Neural crest cell (in vitro differentiated cells): ENCODE results near the gene DPH6. TPM values are rescaled to one million over a fixed set of nuclear protein-coding genes. Genes with fewer than 3 reads are reported as not detected.

ENCODE experiments used
- DNase-seq: peaks from one replicate; pipeline ENCODE4 v3.0.0; 2021; ENCODE audit warnings: low read depth, mixed read lengths, low spot score
- H3K27ac Mint-ChIP-seq: one replicate; pipeline ENCODE4 v1.8.0; 2021; ENCODE audit warnings: mild to moderate bottlenecking, mixed read lengths; ENCODE audit not compliant: unreplicated experiment
- H3K27me3 Mint-ChIP-seq: 2 replicates; pipeline ENCODE4 v1.8.0; 2021; ENCODE audit warnings: low read depth, mild to moderate bottlenecking, mixed read lengths
- H3K36me3 Mint-ChIP-seq: 2 replicates; pipeline ENCODE4 v1.8.0; 2021; ENCODE audit warnings: low read depth, mild to moderate bottlenecking, mixed read lengths
- H3K4me1 Mint-ChIP-seq: 2 replicates; pipeline ENCODE4 v1.8.0; 2021; ENCODE audit warnings: mixed read lengths
- H3K4me3 Mint-ChIP-seq: one replicate; pipeline ENCODE4 v1.8.0; 2021; ENCODE audit warnings: mild to moderate bottlenecking, mixed read lengths
- H3K9me3 Mint-ChIP-seq: 2 replicates; pipeline ENCODE4 v1.8.0; 2021; ENCODE audit warnings: mixed read lengths
- total RNA-seq: library from RNA; stranded (reverse); gene quantifications from 2 replicates; pipeline ENCODE4 v1.2.1, GENCODE V29; 2021
- TF ChIP-seq, protein P1 (sequence below): fragments of 200-600 bp; sonication (generic); conservative IDR thresholded peaks from 2 replicates; pipeline ENCODE4 v1.5.0; 2021; ENCODE audit warnings: antibody characterized with exemption, mild to moderate bottlenecking

The DPH6 gene
- total RNA-seq, 1 donor from 2014 or later, result 20.1 TPM

DNA sequence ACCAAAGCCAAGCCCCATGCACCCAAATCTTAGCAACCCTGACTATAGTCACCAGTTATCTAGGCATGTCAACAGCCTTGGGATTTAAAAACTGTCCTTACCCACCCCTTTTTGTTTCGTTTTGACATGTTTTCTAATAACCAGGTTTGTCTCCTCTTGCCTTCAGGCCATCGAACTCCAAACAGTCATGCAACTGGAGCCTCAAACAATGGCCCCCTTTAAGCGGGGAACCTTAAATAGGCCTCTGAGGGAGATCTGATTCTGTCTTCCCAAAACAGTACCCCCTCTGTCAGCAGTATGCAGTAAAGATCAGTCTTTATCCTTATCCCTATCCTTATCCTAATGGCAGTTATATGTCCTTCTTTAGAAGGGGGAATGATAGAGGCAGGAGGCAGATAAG is 105.7 kb downstream of the DPH6 start:
- peaks cover 39% of the 10 kb centered on the region for H3K4me1 Mint-ChIP-seq
- peak overlapping the region; percentile 65 for H3K27ac Mint-ChIP-seq
- H3K9me3 Mint-ChIP-seq, result peaks cover 9% of the 10 kb centered on the region
- TF ChIP-seq, protein P1, sequence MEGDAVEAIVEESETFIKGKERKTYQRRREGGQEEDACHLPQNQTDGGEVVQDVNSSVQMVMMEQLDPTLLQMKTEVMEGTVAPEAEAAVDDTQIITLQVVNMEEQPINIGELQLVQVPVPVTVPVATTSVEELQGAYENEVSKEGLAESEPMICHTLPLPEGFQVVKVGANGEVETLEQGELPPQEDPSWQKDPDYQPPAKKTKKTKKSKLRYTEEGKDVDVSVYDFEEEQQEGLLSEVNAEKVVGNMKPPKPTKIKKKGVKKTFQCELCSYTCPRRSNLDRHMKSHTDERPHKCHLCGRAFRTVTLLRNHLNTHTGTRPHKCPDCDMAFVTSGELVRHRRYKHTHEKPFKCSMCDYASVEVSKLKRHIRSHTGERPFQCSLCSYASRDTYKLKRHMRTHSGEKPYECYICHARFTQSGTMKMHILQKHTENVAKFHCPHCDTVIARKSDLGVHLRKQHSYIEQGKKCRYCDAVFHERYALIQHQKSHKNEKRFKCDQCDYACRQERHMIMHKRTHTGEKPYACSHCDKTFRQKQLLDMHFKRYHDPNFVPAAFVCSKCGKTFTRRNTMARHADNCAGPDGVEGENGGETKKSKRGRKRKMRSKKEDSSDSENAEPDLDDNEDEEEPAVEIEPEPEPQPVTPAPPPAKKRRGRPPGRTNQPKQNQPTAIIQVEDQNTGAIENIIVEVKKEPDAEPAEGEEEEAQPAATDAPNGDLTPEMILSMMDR, result no peak
- H3K4me3 Mint-ChIP-seq, result peak overlapping the region; percentile 68
- no peaks in the 10 kb centered on the region for H3K27me3 Mint-ChIP-seq
- H3K36me3 Mint-ChIP-seq, result peaks cover 21% of the 10 kb centered on the region
- no peak for DNase-seq

DNA sequence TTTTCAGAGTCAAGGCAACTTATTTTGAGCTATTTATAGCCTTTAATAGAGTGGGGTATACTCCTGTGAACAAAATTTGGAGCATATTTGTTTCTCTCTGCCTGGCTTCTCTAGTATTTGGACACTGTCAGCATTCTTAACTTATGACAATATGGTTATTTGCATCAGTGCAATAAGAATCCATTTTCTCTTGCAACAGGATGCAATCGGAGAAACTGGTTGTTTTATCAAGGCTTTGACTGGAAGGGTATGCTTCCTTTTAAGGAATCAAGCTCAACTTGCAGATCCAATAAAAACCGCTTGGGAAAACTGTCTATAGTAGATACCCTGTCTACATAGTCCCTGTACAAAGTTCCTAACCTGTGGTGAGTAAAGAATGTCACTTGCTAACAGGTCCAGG is 106.7 kb downstream of the DPH6 start:
- Mint-ChIP-seq H3K27ac (no peak overlapping the region), H3K4me3 (no peak overlapping the region), H3K36me3 (peaks cover 24% of the 10 kb centered on the region), H3K27me3 (no peaks in the 10 kb centered on the region), H3K9me3 (peaks cover 11% of the 10 kb centered on the region), H3K4me1 (peaks cover 36% of the 10 kb centered on the region)
- TF ChIP-seq, protein P1, result no peak
- DNase-seq, result no peak

DNA sequence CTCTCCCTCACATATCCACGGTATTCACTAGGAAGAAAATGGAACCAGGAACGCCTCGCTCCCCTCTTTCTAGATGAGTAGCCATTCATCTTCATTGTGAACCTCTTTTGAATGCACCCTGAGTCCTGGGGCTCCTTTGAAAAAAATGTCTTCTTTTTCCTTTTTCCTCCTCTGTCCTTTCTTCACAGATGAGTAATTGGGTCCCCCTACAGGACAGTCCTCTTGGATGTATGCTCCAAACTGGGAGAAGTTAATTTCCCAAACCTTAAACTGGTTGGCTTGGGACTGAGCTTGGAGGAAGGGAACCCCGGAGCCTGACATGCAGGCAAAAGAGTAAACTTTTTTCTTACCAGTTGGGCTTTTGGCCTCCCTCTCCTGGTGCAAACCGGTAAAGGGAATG is 108.8 kb downstream of the DPH6 start:
- H3K27me3 Mint-ChIP-seq, result no peaks in the 10 kb centered on the region
- peaks cover 17% of the 10 kb centered on the region for H3K9me3 Mint-ChIP-seq
- H3K4me3 Mint-ChIP-seq, result no peak overlapping the region
- no peak for DNase-seq
- peaks cover 29% of the 10 kb centered on the region for H3K36me3 Mint-ChIP-seq
- H3K27ac Mint-ChIP-seq, result no peak overlapping the region
- peaks cover 35% of the 10 kb centered on the region for H3K4me1 Mint-ChIP-seq
- TF ChIP-seq, protein P1, result no peak

- peaks cover 20% of the 10 kb centered on the region for H3K9me3 Mint-ChIP-seq
- H3K4me1 Mint-ChIP-seq, result peaks cover 35% of the 10 kb centered on the region
- no peak for DNase-seq
- H3K27ac Mint-ChIP-seq, result no peak overlapping the region
- TF ChIP-seq, protein P1, result no peak
- H3K36me3 Mint-ChIP-seq, result peaks cover 30% of the 10 kb centered on the region
- H3K4me3 Mint-ChIP-seq, result no peak overlapping the region
- H3K27me3 Mint-ChIP-seq, result no peaks in the 10 kb centered on the region
Measured at GRCh38 chr15:35436422-35436821, 109.5 kb downstream of the DPH6 start.

DNA sequence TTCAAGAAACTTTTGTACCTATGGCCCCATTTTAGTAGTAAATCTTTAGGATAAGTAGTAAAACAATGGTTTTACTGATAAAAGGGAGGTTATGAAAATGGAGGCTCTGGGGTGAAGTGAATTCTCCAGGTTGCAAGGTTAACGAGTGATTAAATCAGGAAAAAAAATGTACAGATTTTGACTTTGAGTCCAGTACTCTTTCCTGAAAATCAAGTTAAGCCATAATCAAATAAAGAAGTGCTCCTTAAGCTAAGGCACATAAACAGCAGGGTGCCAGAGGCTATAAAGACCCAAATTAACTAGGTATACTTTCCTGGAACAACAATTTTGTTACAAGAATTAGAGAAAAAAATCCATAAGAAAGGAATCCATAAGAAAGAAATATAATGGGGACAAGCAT is 114.7 kb downstream of the DPH6 start:
- Mint-ChIP-seq H3K9me3 (peaks cover 12% of the 10 kb centered on the region), H3K27me3 (no peaks in the 10 kb centered on the region), H3K27ac (no peak overlapping the region), H3K4me1 (peaks cover 13% of the 10 kb centered on the region), H3K36me3 (peaks cover 15% of the 10 kb centered on the region), H3K4me3 (no peak overlapping the region)
- DNase-seq, result no peak
- TF ChIP-seq, protein P1, result no peak

- DNase-seq, result no peak
- TF ChIP-seq, protein P1, result no peak
- no peak overlapping the region for H3K4me3 Mint-ChIP-seq
- H3K27ac Mint-ChIP-seq, result no peak overlapping the region
- H3K9me3 Mint-ChIP-seq, result peaks cover 12% of the 10 kb centered on the region
- H3K4me1 Mint-ChIP-seq, result peaks cover 13% of the 10 kb centered on the region
- peaks cover 9% of the 10 kb centered on the region for H3K36me3 Mint-ChIP-seq
- no peaks in the 10 kb centered on the region for H3K27me3 Mint-ChIP-seq
Measured at GRCh38 chr15:35430301-35430700, 115.7 kb downstream of the DPH6 start.
